Fibroblast of mammary gland (primary cell): Measurements from ENCODE around the gene FGF9.

Source experiments
- DNase-seq: peaks from one replicate; pipeline ENCODE4 v3.0.0-alpha.2; 2010; ENCODE audit warnings: low read depth
- H3K4me3 ChIP-seq: 2 replicates; pipeline ENCODE4 v1.5.1; 2011; ENCODE audit warnings: low read depth, mild to moderate bottlenecking, low read length, moderate library complexity; ENCODE audit not compliant: control insufficient read depth
- CTCF ChIP-seq: conservative IDR thresholded peaks from 2 replicates; pipeline ENCODE4 v1.5.1; 2011; ENCODE audit warnings: low read depth, low read length, inconsistent platforms; ENCODE audit not compliant: control insufficient read depth, insufficient read depth

FGF9 gene

GRCh38 chr13:21684576-21684975 is 13.7 kb downstream of the FGF9 start:
- TF ChIP-seq CTCF = no peak
- no peak overlapping the region for H3K4me3 ChIP-seq
- no peak for DNase-seq

GRCh38 chr13:21685485-21686064 is 14.7 kb downstream of the FGF9 start:
- no peak for TF ChIP-seq CTCF
- DNase-seq = no peak
- no peak overlapping the region for H3K4me3 ChIP-seq

- no peak for TF ChIP-seq CTCF
- DNase-seq = no peak
- no peak overlapping the region for H3K4me3 ChIP-seq
These were observed 16.0 kb downstream of the FGF9 start for GRCh38 chr13:21686751-21687391.

- TF ChIP-seq CTCF = no peak
- H3K4me3 ChIP-seq = no peak overlapping the region
- no peak for DNase-seq
These were observed 17.2 kb downstream of the FGF9 start for GRCh38 chr13:21688056-21688455.

GRCh38 chr13:21689097-21689496 is 18.2 kb downstream of the FGF9 start:
- DNase-seq = no peak
- no peak overlapping the region for H3K4me3 ChIP-seq
- TF ChIP-seq CTCF = no peak

GRCh38 chr13:21690955-21691354 is 20.1 kb downstream of the FGF9 start:
- DNase-seq = no peak
- no peak for TF ChIP-seq CTCF
- no peak overlapping the region for H3K4me3 ChIP-seq

- no peak for TF ChIP-seq CTCF
- DNase-seq = no peak
- no peak overlapping the region for H3K4me3 ChIP-seq
These were observed 20.6 kb downstream of the FGF9 start for GRCh38 chr13:21691500-21691899.
